ENCODE results near the gene BDNF. TPM values are rescaled to one million over a fixed set of nuclear protein-coding genes. Genes with fewer than 3 reads are reported as not detected.

Gene BDNF
- total and polyA plus RNA-seq, 2 of the 8 experiments (the other 6 are each of a cell fraction or from before 2014, with no cell fraction given), result 2.4 to 5.4 TPM

DNA sequence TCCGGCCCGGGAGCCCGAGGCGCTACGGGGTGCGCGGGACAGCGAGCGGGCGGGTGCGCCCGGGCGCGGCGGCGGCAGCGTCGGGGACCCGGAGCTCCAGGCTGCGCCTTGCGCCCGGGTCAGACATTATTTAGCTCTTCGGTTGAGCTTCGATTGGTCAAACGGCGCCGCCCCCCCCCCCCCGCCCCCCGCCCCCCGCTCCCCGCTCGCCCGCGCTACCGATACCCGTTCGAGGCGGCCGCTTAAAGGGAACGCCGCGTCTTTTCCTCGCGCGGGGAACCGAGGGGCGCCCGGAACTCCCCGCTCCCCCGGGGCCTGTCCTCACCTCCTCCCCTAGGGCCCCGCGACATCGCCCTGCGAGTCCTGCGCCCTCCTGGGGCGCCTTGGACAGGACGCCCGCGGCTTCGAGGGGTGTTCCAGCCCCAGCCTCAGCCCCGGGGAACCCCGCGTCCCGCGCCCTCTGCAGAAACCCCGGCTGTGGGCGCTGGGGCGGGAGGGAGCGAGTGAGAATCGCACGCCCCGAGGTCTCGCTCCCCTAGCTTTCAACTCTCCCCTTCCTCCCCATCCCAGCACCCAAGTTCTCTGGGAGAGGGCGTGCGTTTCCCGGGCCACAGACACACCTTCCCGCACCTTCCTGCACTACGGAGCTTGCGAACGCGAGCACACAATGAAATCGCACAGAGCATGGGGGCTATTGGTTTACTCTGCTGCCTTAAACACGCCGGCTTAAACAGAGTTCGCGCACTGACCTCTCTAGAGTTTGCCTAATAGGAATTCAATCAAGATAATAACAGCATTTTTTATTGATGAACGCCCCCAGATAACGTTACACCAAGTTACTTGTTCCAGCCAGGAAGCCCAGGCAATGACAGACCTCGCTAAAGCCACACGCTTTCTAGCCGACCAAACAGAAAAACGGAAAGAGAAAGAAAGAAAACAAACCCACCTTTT lies at the start of gene BDNF (continued):
- TF ChIP-seq GTF2F1 (IDR thresholded peaks at IDR 0.05; ENCODE audit: borderline replicate concordance, low read depth, low read length), result no peak
- no peak for TF ChIP-seq SIRT6 (IDR thresholded peaks at IDR 0.05; ENCODE audit: low read length)
- no peak for TF ChIP-seq GABPA (IDR thresholded peaks at IDR 0.05; ENCODE audit: borderline replicate concordance, insufficient read depth, low read length)
- TF ChIP-seq EZH2 (IDR thresholded peaks at IDR 0.05; ENCODE audit: low read depth, low read length, severe bottlenecking), result no peak
- no peak for TF ChIP-seq POLR2A (IDR thresholded peaks at IDR 0.05; ENCODE audit: control extremely low read depth in 1 of 2, low read depth in 2 of 2, low read length in 2 of 2)
- TF ChIP-seq BRCA1 (IDR thresholded peaks at IDR 0.05; ENCODE audit: low read depth, low read length), result no peak
- no peak for TF ChIP-seq SP2 (IDR thresholded peaks at IDR 0.05; ENCODE audit: low read length)
